HEK293T (cell line): ENCODE results near the gene MROH7.

ENCODE experiments used
- ARNT ChIP-seq: fragments of 450-650 bp; IDR thresholded peaks from 2 replicates; pipeline ENCODE4 v1.6.1; 2017; ENCODE audit warnings: mild to moderate bottlenecking
- BHLHE40 ChIP-seq: fragments of 450-650 bp; IDR thresholded peaks from 2 replicates; pipeline ENCODE4 v1.6.1; 2016; ENCODE audit warnings: mild to moderate bottlenecking, moderate library complexity, borderline replicate concordance
- FOXM1 ChIP-seq: fragments of 450-650 bp; IDR thresholded peaks from 2 replicates; pipeline ENCODE4 v1.6.1; 2017; ENCODE audit warnings: mild to moderate bottlenecking, borderline replicate concordance
- NFRKB ChIP-seq: fragments of 450-650 bp; IDR thresholded peaks from 2 replicates; pipeline ENCODE4 v1.6.1; 2016; ENCODE audit warnings: mild to moderate bottlenecking, moderate library complexity
- SP1 ChIP-seq: fragments of 450-650 bp; IDR thresholded peaks from 2 replicates; pipeline ENCODE4 v1.6.1; 2017
- SUZ12 ChIP-seq: fragments of 450-650 bp; IDR thresholded peaks from 2 replicates; pipeline ENCODE4 v1.6.1; 2016; ENCODE audit warnings: mild to moderate bottlenecking

GRCh38 chr1:54681358-54681757 lies 39.8 kb downstream of the MROH7 start:
- no peak for TF ChIP-seq SP1
- TF ChIP-seq NFRKB = no peak
- TF ChIP-seq BHLHE40 = no peak
- no peak for TF ChIP-seq SUZ12
- no peak for TF ChIP-seq FOXM1
- no peak for TF ChIP-seq ARNT
